ENCODE measurements around the gene KAT6B.

DNA sequence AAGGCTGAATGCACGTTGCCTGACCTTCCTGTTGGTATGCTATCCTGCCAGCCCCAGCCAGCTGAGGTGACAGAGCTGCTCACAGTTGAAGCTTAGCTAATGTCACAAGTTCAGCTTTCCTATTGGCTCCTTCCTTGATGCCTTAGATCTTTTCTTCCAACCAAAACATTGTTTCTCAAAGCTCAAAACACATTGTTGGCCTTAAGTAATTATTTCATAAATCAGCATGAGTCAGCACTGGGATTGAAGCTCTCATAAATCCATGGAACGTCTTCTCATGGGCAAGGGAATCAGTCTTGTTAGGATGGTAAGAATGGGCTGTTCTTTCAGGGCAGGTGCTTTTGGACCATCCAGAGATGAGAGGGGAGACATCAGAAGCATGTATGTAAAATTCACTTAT lies 157.0 kb downstream of the KAT6B start:
- TF ChIP-seq POLR2AphosphoS5 (IDR thresholded peaks at IDR 0.05) (no peak), CTCF (IDR thresholded peaks at IDR 0.05) (no peak), POLR2A (IDR thresholded peaks at IDR 0.05) (no peak)

All from prostate gland (tissue), 2 donors.